GM18867 (cell line): ENCODE results near the gene HS1BP3.

Experiments used
- ATAC-seq: cut with Tn5 transposase; IDR thresholded peaks from one replicate; pipeline ENCODE4 v1.9.1; 2021; ENCODE audit warnings: mild to moderate bottlenecking, moderate library complexity; ENCODE audit not compliant: unreplicated experiment

The HS1BP3 gene

GRCh38 chr2:20631617-20632307 is 19.1 kb downstream of the HS1BP3 start:
- ATAC-seq = no peak

DNA sequence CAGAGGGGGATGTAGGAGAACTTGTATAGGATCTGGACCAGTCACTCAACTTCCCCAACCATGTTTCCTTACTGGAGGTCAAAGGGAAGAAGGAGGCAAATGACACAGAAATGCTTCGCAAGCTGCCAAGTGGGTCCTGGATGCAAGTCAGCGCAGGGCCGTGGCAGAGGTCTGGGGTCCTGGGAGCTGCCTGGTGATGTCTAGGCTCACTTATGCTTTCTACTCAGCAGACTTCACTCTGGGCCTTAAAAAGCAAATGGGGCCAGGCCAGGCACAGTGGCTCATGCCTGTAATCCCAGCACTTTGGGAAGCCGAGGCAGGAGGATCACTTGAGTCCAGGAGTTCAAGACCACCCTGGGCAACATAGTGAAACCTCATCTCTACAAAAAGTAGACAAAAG is 19.9 kb downstream of the HS1BP3 start:
- ATAC-seq = no peak

DNA sequence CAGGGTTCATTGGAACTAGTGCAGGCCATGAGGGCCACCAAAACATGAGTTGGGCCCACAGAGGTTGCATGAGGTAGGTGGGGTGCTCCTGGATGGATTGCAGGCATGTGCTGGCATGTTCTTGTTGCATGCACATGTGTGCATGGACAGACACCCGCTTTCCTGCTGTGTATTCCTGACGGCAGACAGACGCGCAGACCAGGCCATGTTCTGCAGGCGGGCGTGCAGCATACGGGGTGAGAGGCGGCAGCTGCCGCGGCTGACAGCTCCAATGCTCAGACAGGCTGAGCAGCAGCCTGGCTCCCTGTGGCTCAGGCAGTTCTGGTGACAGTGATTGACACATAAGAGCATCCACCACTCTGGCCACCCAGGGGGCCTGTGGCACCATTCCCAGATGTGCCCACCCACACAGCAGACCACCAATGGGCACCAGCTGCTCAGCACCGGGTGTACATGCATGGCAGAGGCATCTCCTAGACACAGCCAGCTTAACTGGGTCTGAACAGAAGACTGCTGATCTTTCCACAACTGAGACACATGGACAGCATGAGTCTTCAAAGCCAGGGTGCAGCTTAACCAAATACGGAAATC is 21.2 kb downstream of the HS1BP3 start:
- no peak for ATAC-seq

- ATAC-seq = no peak
Measured at GRCh38 chr2:20629181-20629580, 21.7 kb downstream of the HS1BP3 start.

GRCh38 chr2:20627712-20628380 is 23.1 kb downstream of the HS1BP3 start:
- no peak for ATAC-seq

GRCh38 chr2:20626698-20627513 is 24.0 kb downstream of the HS1BP3 start:
- ATAC-seq = no peak

DNA sequence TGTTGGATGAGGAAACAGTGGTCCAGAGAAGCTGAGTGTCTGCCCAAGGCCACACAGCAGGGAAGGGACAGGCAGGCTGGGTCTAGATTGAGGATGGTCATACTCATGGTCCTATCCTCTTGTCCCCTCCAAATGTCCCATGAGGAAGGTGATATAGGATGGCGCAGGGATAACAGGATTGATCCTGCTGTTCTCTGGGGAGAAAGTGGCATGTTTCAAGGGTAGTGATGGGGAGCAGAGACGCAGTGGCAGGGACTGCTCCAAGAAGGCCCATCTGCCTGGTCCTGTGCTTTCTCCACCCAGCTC is 24.6 kb downstream of the HS1BP3 start:
- ATAC-seq = no peak

GRCh38 chr2:20625491-20626391 is 25.2 kb downstream of the HS1BP3 start:
- no peak for ATAC-seq

DNA sequence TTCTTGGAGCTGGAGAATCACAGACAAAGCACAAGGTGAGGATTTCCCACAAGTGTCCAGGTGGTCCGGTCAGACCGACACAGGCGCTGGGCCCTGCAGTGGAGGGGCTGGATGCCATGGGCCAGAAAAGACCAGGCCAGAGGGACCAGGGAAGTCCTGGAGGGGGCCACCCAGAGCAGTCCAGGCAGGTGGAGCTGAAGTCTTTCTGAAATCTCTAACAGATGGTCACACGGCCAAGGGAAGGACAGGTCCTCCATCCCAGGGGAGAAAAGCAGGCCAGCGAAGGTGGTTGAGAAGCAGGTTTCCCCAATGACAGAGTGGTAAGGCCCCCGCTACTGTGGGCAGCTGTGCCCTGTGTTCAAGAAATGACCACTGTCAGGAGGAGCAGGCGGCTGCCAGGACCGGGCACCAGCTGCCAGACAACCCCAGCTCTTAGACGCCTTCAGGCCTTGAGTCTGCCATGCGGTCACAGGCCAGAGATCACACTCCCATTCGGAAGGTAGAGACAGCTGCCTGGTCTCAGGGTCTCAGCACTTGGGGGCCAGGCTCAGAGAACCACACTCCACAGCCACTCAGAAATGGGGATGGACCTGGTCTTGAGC is 25.9 kb downstream of the HS1BP3 start:
- no peak for ATAC-seq

- no peak for ATAC-seq
Measured at GRCh38 chr2:20624156-20624883, 26.6 kb downstream of the HS1BP3 start.

- no peak for ATAC-seq
Measured at GRCh38 chr2:20623741-20624155, 27.1 kb downstream of the HS1BP3 start.

DNA sequence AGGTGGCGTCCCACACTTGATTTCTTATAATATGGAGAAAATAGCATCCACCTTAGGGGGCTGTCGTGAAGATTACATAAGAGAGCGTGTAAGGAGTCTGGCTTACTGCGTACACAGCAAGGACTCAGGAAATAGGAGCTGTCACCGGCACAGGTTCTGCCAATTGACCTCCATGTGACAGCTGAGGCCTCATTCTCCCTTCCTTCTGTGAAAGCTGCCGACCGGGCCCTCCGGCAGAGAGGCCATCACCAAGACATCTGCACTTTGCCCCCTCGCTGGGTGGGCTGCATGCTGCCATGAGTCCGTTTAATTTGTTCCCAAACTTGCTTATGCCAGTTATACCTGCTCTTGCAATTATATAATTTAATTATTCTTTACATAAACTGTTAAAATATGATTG is 27.7 kb downstream of the HS1BP3 start:
- no peak for ATAC-seq

DNA sequence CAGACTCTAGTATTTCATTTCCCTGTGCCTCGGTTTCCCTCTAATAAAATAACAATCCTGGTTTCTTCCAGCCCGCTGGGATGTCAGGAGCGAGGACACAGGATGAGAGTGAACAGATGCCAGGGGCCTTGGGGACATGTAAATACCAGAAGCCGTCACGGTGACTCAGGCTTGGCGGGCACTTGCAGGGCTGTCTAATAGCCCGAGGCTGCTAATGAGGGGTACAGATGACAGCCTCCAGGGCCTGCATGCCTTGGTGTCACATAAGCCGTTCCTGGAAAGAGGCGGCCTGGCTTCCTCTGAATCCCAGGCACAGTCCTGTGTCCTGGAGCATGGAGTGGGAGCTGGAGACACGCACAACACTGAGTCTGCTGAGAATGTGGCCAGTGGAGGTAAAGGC is 28.2 kb downstream of the HS1BP3 start:
- no peak for ATAC-seq

DNA sequence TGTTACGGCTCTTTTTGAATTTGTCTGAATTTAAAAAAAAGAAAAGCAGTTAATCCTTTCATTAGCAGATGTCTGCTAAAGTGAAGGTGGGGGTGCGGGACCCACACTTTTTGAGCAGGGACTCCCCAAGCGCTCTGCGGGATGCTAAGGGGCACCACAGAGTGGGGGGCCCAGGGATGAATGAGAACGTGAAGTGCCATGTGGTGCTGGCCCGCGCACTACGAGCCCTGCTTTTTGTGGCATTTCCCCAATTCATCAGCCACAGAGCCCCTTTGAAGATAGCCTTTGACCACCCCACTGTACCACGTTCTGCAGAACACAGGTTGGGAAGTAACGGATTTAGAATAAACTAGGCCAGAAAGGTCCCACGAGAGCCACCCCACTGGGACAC is 28.6 kb downstream of the HS1BP3 start:
- no peak for ATAC-seq

DNA sequence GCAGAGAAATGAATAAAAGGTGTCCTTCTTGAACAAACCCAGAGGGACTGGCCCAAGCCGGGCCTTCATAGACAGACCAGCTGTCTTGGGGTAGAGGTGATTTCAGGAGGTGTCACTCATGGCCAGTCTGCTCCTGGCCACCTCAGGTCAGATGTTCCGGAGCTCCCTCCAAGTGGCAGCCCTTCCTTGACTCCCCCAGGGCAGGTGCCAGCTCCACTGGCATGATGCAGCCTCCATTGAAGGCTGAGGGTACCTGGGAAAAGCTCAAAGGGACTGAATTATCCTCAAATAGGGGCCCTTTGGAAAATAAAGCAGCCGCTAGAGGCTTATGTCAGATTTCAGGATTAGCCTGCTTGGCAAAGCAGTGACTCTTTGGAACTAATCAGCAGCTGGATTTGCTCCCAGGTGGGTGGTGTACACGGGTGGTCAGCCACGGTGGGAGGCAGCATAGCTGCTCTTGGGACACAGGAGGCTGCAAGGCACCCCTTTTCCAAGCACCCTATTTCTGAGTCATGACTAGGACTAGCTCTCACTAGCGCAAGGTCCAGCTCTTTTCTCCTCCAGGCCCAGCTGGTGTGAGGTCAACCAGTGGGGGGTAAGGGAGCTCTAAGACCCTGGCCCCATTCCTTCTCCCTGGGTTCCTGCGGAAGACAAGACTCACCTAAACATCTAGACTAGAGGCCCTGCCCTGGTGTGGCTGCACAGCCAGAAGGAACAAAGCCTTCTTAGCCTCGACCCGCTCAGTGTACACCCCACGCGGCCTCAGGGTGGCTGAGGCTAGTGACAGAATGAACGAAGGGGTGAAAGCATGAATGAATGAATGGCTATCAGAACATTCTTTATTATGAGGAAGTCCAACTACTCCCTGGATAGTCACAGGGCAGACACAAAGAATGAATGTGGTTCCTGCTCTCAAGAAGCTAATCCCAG is 29.3 kb downstream of the HS1BP3 start:
- no peak for ATAC-seq

DNA sequence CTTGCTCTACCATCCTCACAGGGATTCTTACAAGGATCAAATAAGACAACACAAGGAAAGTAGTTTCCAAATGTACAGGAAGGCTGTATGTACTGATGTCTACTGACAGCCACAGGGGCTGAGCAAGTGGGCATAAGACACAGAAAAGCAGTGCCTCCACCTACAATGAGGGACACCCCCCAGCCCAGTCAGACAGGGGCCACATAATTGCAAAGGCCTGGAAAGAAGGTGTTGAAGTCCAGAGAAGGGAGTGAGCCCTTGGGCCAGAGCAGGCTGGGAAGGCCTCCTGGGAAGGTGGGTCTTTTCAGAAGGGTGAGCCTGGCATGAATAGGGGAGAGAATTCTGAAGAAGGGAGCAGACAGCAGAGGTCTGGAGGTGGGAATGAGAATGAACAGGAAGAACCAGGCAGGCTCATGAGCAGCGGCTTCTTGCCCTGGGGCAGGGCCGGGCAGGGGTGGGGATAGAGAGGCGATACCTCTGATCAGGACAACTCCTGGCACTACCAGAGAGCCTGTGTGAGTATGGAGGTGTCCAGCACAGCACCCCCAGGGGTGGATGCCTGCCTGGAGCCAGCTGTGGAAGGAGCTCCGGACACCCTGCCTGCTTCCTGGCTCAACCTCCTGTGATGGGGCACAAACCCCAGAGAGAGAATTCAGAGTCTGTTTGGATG is 30.1 kb downstream of the HS1BP3 start:
- no peak for ATAC-seq

DNA sequence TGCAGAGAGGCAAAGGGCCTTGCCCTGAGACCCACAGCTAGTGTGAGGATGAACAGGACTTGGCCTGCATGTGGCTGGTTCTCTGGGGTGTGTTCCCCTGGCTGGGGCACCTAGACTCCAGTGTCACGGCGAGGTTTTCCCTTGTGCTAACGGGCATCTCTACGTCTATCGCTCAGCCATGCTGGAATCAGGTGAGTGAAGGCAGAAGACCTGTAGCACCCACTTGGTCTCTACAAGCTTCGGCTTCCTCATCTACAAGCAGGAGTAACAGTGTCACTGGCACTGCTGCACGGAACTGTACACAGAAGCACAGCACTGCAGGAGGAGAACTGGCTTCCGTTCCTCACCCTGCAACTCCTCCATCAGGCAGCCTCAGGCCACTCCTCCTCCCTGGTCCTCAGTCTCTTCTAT is 30.6 kb downstream of the HS1BP3 start:
- no peak for ATAC-seq

DNA sequence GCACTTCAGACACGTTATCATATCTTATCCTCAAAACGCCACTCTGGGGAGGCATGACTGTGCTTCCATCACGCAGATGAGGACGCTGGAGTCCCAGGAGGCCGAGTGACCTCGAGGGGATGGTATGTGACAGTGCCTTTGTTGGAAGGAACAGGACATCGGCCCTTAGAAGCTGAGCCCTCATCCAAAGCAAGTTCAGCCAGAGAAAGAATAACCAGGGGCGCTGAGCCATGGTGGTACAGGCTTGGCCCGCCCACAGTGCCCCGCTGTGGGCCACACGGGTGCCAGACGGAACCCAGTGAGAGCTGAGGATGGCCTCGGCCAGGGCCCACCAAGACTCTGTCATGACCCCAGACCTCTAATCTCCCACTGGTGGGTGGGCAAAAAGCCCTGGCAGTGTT is 31.3 kb downstream of the HS1BP3 start:
- no peak for ATAC-seq
